Measurements from ENCODE around the gene RASGRF1.
"Not testable (repeated sequence)": the region's sequence is repeated elsewhere in the genome, so short reads cannot be mapped to it uniquely, and the experiment has no call there.

Gene RASGRF1

GRCh38 chr15:78928616-78929093 is 161.9 kb downstream of the RASGRF1 start:
- no peak for DNase-seq (ENCODE audit: low read depth)

GRCh38 chr15:78928176-78928575 is 162.4 kb downstream of the RASGRF1 start:
- DNase-seq (ENCODE audit: low read depth) = not testable (repeated sequence)

GRCh38 chr15:78927077-78927790 is 163.3 kb downstream of the RASGRF1 start:
- no peak for DNase-seq (ENCODE audit: low read depth)

GRCh38 chr15:78925956-78926743 is 164.4 kb downstream of the RASGRF1 start:
- DNase-seq (ENCODE audit: low read depth) = no peak

GRCh38 chr15:78925076-78925624 is 165.4 kb downstream of the RASGRF1 start:
- no peak for DNase-seq (ENCODE audit: low read depth)

GRCh38 chr15:78923480-78924360 is 166.9 kb downstream of the RASGRF1 start:
- no peak for DNase-seq (ENCODE audit: low read depth)

GRCh38 chr15:78923015-78923414 is 167.6 kb downstream of the RASGRF1 start:
- no peak for DNase-seq (ENCODE audit: low read depth)

- no peak for DNase-seq (ENCODE audit: low read depth)
Observed at GRCh38 chr15:78922527-78922926, 168.1 kb downstream of the RASGRF1 start.

GRCh38 chr15:78921940-78922339 is 168.6 kb downstream of the RASGRF1 start:
- DNase-seq (ENCODE audit: low read depth) = no peak

GRCh38 chr15:78921517-78921916 is 169.1 kb downstream of the RASGRF1 start:
- no peak for DNase-seq (ENCODE audit: low read depth)

GRCh38 chr15:78917888-78918287 is 172.7 kb downstream of the RASGRF1 start:
- no peak for DNase-seq (ENCODE audit: low read depth)

- DNase-seq (ENCODE audit: low read depth) = no peak
Observed at GRCh38 chr15:78916088-78916487, 174.5 kb downstream of the RASGRF1 start.

GRCh38 chr15:78915341-78916087 is 175.1 kb downstream of the RASGRF1 start:
- DNase-seq (ENCODE audit: low read depth) = no peak

- no peak for DNase-seq (ENCODE audit: low read depth)
Observed at GRCh38 chr15:78914027-78914764, 176.4 kb downstream of the RASGRF1 start.

GRCh38 chr15:78913012-78913411 is 177.6 kb downstream of the RASGRF1 start:
- no peak for DNase-seq (ENCODE audit: low read depth)

- no peak for DNase-seq (ENCODE audit: low read depth)
Observed at GRCh38 chr15:78912316-78912715, 178.3 kb downstream of the RASGRF1 start.

GRCh38 chr15:78910271-78910670 is 180.3 kb downstream of the RASGRF1 start:
- DNase-seq (ENCODE audit: low read depth) = no peak

Measured in stimulated activated CD8-positive, alpha-beta memory T cell treated with anti-CD3 and anti-CD28 coated beads, Interleukin-12 subunit alpha, Interleukin-12 subunit beta, amount 100 ng/mL, for 4 hours (primary cell).